Natural killer cell (primary cell): ENCODE results near the gene HYAL1. TPM values are rescaled to one million over a fixed set of nuclear protein-coding genes. Genes with fewer than 3 reads are reported as not detected.
A peak's percentile ranks its signal among the peaks of the same experiment; 100 is the strongest.

Experiments used
- ATAC-seq, 3 donors: fragments of 150-1000 bp in 2 of 3; fragments of 200-7000 bp in 1 of 3; cut with Tn5 transposase; 1 replicate in 1 of 3; 2 replicates in 2 of 3; pipeline ENCODE4 v1.10.0; 2021; ENCODE audit warnings: mild to moderate bottlenecking in 2 of 3, moderate library complexity in 2 of 3
- DNase-seq, 2 donors: peaks; one replicate each; pipeline versions ENCODE4 v3.0.0 to v3.0.0-alpha.2; 2013 to 2021; ENCODE audit warnings: mixed read lengths in 1 of 2
- H3K27ac ChIP-seq: one replicate; pipeline ENCODE4 v1.5.1; 2013; ENCODE audit warnings: mild to moderate bottlenecking, low read length
- H3K27me3 ChIP-seq: one replicate; pipeline ENCODE4 v1.6.1; 2013; ENCODE audit warnings: low read length; ENCODE audit not compliant: control insufficient read depth, insufficient read depth
- H3K36me3 ChIP-seq: one replicate; pipeline ENCODE4 v1.6.1; 2013; ENCODE audit warnings: low read length; ENCODE audit not compliant: control insufficient read depth, insufficient read depth
- H3K4me1 ChIP-seq: one replicate; pipeline ENCODE4 v1.6.1; 2013; ENCODE audit warnings: low read length; ENCODE audit not compliant: control insufficient read depth, insufficient read depth
- H3K4me3 ChIP-seq: one replicate; pipeline ENCODE4 v1.5.1; 2013; ENCODE audit warnings: low read length
- H3K9me3 ChIP-seq: one replicate; pipeline ENCODE4 v1.6.1; 2013; ENCODE audit warnings: low read length; ENCODE audit not compliant: control insufficient read depth, insufficient read depth
- H3K27ac Mint-ChIP-seq, 2 donors: one replicate each; pipeline ENCODE4 v1.8.0; 2022; ENCODE audit warnings: mild to moderate bottlenecking in 2 of 2, mixed read lengths in 2 of 2, moderate library complexity in 1 of 2
- H3K27me3 Mint-ChIP-seq, 2 donors: one replicate each; pipeline ENCODE4 v1.8.0; 2022; ENCODE audit warnings: low read depth in 2 of 2, mixed read lengths in 2 of 2
- H3K36me3 Mint-ChIP-seq: one replicate; pipeline ENCODE4 v1.8.0; 2022; ENCODE audit warnings: mixed read lengths
- H3K4me1 Mint-ChIP-seq, 2 donors: one replicate each; pipeline ENCODE4 v1.8.0; 2022; ENCODE audit warnings: mixed read lengths in 2 of 2
- H3K4me3 Mint-ChIP-seq: one replicate; pipeline ENCODE4 v1.8.0; 2022; ENCODE audit warnings: mild to moderate bottlenecking, moderate library complexity, mixed read lengths
- H3K9me3 Mint-ChIP-seq, 2 donors: one replicate each; pipeline ENCODE4 v1.8.0; 2022; ENCODE audit warnings: mixed read lengths in 2 of 2
- WGBS: methylation state at CpG from one replicate; pipeline ENCODE4 v1.1.7; 2013; ENCODE audit warnings: missing lambda C conversion rate; ENCODE audit not compliant: insufficient coverage; 5-methylcytosine and 5-hydroxymethylcytosine counted together
- intact Hi-C: fragments of 100-400 bp; cut with micrococcal nuclease; formaldehyde crosslinking; loops from one replicate; pipeline ENCODE4 v1.14.2; 2022
- total RNA-seq, 4 donors: library from RNA; stranded (reverse); fragments of 120-200 nt in 1 of 4; gene quantifications; one replicate each; pipeline versions ENCODE4 v1.2.3 to v1.2.4, GENCODE V29; 2013 to 2022
- TF ChIP-seq, protein P1 (sequence below): fragments of 200-600 bp; IDR thresholded peaks from one replicate; pipeline ENCODE4 v1.8.0; 2022; ENCODE audit warnings: antibody characterized with exemption

The HYAL1 gene
- total RNA-seq, 3 donors from 2014 or later (not counting 1 experiment from before 2014, with no cell fraction given) = 0.82 to 1.2 TPM; not detected in 1

DNA sequence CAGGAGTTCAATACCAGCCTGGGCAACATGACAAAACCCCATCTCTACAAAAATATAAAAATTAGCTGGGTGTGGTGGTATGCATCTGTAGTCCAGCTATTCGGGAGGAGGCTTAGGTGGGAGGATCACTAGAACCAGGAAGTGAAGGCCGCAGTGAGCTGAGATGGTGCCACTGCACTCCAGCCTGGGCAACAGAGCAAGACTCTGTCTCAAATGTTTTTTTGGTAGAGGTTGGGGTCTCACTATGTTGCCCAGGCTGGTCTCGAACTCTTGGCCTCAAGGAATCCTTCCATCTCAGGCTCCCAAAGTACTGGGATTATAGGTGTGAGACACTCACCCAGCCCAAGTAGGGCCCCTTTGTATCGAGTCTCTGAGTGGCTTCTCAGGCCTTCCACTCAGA is 9.3 kb downstream of the HYAL1 start:
- no peak for DNase-seq
- no peak overlapping the region for H3K27ac Mint-ChIP-seq
- intact Hi-C loops = no loop called here
- no peak for ATAC-seq
- TF ChIP-seq, protein P1, sequence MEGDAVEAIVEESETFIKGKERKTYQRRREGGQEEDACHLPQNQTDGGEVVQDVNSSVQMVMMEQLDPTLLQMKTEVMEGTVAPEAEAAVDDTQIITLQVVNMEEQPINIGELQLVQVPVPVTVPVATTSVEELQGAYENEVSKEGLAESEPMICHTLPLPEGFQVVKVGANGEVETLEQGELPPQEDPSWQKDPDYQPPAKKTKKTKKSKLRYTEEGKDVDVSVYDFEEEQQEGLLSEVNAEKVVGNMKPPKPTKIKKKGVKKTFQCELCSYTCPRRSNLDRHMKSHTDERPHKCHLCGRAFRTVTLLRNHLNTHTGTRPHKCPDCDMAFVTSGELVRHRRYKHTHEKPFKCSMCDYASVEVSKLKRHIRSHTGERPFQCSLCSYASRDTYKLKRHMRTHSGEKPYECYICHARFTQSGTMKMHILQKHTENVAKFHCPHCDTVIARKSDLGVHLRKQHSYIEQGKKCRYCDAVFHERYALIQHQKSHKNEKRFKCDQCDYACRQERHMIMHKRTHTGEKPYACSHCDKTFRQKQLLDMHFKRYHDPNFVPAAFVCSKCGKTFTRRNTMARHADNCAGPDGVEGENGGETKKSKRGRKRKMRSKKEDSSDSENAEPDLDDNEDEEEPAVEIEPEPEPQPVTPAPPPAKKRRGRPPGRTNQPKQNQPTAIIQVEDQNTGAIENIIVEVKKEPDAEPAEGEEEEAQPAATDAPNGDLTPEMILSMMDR = no peak
- 89% methylated on average over 4 of the region's 4 CpGs for WGBS
- Histone ChIP-seq H3K36me3 (peaks cover 9% of the 10 kb centered on the region), H3K4me1 (peaks cover 32% of the 10 kb centered on the region), H3K9me3 (no peaks in the 10 kb centered on the region), H3K27ac (no peak overlapping the region), H3K27me3 (no peaks in the 10 kb centered on the region), H3K4me3 (no peak overlapping the region)
- no peaks in the 10 kb centered on the region for H3K36me3 Mint-ChIP-seq
- H3K9me3 Mint-ChIP-seq = no peaks in the 10 kb centered on the region
- peaks cover 18 to 31% of the 10 kb centered on the region in 2 donors for H3K4me1 Mint-ChIP-seq
- H3K4me3 Mint-ChIP-seq = no peak overlapping the region
- no peaks in the 10 kb centered on the region for H3K27me3 Mint-ChIP-seq

DNA sequence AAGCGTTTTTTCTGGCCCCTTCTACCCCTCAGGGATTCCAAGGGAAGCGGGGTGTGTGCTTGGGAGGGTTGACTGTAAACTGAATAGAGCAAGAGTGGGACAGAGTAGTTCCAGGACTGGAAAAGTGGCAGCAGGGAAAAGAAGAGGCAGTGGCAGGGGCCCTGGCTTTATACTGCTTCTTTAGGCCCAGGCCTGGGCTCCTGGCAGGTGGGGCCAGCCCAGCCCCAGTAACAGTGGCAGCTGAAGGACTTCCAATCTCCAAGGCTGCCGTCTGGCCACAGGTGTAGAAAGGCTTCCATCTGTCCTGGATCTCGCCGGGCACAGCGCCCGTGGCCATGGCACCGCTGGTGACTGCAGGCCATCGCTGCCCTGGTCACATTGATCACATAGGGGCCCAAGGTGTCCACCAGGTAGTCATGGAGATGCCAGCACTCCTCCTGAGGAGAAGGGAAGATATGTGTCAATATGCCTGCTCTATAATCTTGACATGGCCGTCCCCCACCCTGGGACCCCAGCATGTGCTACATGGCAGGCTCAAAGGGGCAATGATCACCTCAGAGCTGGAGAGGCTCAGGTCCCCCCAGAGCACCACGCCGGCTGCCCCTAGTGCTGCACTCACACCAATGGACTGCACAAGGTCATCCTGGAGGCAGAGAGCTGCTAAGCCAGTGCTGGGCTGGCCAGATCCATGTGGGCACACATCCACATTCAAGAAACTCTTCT is 10.1 kb downstream of the HYAL1 start:
- Mint-ChIP-seq H3K27me3 (no peaks in the 10 kb centered on the region), H3K4me1 (peaks cover 15 to 23% of the 10 kb centered on the region in 2 donors), H3K27ac (peak overlapping the region; percentile 93 to 96), H3K4me3 (peak overlapping the region; percentile 91), H3K9me3 (no peaks in the 10 kb centered on the region), H3K36me3 (no peaks in the 10 kb centered on the region)
- intact Hi-C loops = loop anchor here (2.0 kb wide), 1 partner anchor 66 kb away; the partner anchor contains the start of gene TMEM115
- Histone ChIP-seq H3K36me3 (peaks cover 16% of the 10 kb centered on the region), H3K27ac (peak overlapping the region; percentile 57), H3K4me1 (peaks cover 24% of the 10 kb centered on the region), H3K9me3 (no peaks in the 10 kb centered on the region), H3K27me3 (no peaks in the 10 kb centered on the region), H3K4me3 (no peak overlapping the region)
- no peak for ATAC-seq
- DNase-seq = no peak
- TF ChIP-seq, protein P1 = no peak
- 87% methylated on average over 12 of the region's 12 CpGs for WGBS

DNA sequence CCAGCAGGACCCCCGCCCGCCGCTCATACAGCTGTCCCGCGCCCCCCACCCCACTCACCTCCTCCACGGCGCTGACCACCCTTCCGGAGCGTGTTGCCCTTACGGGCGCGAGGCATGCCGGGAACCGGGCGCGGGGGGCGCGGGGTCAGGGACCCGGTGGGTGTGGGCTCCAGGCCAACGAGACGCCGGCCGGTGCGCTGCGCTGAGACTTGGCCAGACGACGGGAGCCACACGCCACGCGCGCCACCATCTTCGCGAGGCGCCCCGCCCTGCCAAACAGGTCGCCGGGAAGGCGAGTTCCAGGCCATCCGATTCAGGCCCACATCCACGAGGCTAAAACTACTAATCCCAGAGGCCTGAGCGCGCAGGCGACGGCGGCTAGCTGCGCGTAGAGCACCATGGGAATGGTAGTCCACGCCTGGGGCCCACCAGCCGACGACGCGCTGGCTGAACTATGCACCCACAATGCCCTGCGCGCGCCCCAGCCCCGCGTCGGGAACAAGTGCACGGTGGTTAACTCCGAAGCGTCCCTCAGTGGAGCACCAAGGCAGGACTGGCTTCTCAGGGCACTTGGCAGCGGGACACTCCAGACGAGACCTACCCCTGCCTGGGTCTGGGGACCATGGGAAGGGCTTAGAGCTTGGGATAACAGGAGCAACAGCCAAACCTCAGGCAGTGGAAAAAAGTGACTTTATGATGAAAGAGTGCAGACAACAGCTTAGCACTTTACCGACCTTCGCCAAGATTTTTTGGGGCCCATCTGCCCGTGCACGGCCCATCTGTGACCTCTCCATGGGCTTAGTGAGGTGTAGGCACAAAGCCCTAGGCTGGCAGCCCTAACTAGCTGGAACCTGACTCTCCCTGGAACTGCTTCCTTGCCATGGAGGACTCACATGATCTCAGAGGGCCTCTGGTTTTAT is 11.0 kb downstream of the HYAL1 start, which contains the start of gene IFRD2:
Gene IFRD2 (minus strand): TSS at position 271 of the 920 bp plus-strand sequence. CDS start 155 bp downstream, at position 116.
- intact Hi-C loops = loop anchor here (1.0 to 2.0 kb wide), 2 partner anchors 32 to 66 kb away; partner anchors contain the start of gene TMEM115
- no peaks in the 10 kb centered on the region for H3K36me3 Mint-ChIP-seq

More for the DNA sequence above, 11.0 kb downstream of the HYAL1 start, which contains the start of gene IFRD2:
- Mint-ChIP-seq H3K27me3 (no peaks in the 10 kb centered on the region), H3K4me3 (peak within 1 kb of the TSS; percentile 91), H3K9me3 (no peaks in the 10 kb centered on the region), H3K27ac (peak within 1 kb of the TSS; percentile 93 to 96), H3K4me1 (peaks cover 15 to 18% of the 10 kb centered on the region in 2 donors)
- Histone ChIP-seq H3K4me3 (peak within 1 kb of the TSS; percentile 62), H3K27ac (peak within 1 kb of the TSS; percentile 57), H3K27me3 (no peaks in the 10 kb centered on the region), H3K4me1 (peaks cover 18% of the 10 kb centered on the region), H3K9me3 (no peaks in the 10 kb centered on the region), H3K36me3 (peaks cover 23% of the 10 kb centered on the region)
- peak; percentile 98 to 99 (median 98) for ATAC-seq
- TF ChIP-seq, protein P1 = no peak
- WGBS = 2% methylated on average over 67 of the region's 67 CpGs
- DNase-seq = peak; percentile 90 to 98
